HuH-7.5 (cell line): ENCODE data around the gene STRIT1.

ENCODE experiments used
- DNase-seq: peaks from one replicate; pipeline ENCODE4 v3.0.0; 2011; ENCODE audit warnings: low spot score

The STRIT1 gene

DNA sequence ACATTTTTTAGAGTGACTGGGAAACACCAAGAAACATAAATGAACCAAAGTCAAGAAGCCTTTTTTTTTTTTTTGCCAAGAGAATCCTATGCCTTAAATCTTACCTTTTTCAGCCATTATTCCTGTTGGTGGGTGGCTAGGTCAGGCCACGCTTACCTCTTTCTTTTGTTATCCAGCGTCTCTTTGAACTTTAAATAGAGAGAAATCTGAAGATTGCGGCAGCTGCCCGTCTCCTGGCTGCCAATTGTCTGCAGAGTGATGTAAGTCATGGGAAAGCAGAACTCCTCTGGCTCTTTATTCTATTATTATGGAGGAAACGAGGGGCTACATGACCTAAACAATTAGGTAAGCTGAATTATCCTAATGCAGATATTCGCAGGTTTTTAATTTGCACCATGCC is at the start of gene STRIT1:
Gene STRIT1 (minus strand): TSS at position 168 of the 400 bp plus-strand sequence.
- no peak for DNase-seq

DNA sequence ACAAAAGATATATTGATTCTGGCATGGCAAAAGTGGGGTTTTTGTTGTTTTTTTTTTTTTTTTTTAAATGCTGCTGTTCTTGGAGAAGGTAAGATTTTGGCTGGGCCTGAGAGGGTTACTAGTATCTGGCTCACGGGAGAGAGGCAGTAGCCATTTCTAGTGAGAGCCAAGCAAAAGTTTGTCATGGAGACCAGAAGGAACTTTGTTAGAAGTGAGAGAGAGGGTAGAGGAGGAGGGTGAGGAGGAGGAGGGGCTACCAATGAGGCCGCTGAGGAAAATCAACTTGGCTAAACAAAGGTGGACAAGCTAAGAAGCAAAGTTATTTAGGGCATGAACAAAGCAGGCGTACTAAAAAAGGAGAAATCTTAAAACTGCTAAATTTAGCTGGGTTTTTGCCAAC is 48.9 kb upstream of the STRIT1 start:
- DNase-seq: no peak

DNA sequence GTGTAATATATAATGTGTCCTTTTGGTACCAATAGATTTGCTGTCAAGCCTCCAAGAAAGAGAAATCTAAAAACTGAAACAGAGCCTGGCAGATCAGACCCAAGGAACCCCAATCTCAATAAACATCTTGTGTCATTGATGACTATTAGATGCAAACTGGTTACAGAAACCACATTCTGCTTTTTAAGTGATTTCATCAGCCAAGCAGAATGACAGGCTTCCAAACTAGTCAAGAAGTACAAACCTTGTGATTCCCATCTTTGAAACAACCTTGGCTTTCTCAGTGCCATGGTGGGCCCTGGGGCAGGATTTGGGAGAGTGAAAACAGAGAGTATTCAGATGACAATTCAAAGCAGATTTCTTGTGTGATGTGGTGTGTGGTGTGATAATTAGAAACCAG is 45.6 kb upstream of the STRIT1 start:
- DNase-seq: no peak

DNA sequence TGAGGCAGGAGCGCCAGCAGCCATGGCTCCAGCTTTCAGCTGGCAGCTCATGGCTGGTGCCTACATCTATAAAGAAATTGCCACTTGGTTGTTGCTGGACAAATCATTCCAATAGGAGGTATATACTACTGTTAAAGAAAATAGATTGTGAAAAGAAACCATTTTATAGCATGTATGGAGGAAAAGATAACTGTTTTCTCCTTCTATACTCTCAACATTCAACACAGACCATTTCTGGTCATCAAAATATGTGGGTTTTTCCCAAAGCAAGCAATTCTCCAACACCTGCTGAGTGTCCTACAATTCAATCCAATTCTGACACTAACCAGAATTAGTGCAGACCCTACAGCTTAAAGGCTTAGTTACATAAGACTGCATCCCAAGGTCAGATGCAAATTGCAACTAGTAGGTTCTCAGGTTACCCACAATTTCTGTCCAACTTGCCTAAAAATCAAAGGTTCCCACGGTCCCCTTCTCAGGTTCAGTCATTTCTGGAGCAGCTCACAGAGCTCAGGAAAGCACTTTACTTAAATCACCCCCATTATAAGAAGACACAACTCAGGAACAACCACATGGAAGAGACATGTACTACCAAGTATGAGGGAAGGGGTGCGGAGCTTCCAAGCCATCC is 42.4 kb upstream of the STRIT1 start:
- DNase-seq: no peak

DNA sequence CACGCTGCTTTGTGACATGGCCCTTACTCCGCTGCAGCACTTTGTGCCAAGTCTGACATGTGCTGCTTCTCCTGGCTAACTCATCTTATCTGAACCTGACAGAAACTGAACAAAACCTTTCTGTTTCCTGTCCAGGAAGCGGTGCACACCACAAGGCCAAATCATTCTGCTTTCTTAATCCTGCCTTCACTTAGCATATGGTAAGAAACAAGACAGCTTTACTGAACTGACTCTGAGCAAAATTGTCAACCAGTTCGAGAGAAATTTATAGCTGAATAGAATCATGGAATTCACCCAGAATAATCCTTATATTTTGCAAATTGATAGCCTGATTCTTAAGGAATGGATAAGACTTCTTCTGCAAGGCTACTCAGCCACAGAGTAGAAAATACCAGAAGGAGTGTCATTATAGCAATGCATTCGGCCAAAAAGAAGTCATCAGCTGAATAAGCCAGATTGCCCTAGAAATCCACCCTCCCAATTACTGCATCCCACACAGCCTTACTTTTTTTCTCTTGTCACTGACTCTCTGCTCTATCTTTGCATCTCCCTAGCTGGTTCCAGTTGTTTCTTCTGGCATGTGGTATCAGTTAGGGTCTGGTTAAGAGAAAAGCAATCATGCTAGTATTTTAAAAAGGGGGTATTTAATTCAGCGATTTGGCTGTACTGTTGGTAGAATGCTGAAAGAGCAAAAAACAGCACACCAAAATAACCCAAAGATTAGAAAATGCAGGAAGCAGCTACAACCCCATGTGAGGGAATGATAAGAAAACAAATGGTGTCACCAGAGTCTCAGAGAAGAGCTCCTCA is 41.6 kb upstream of the STRIT1 start:
- no peak for DNase-seq

DNA sequence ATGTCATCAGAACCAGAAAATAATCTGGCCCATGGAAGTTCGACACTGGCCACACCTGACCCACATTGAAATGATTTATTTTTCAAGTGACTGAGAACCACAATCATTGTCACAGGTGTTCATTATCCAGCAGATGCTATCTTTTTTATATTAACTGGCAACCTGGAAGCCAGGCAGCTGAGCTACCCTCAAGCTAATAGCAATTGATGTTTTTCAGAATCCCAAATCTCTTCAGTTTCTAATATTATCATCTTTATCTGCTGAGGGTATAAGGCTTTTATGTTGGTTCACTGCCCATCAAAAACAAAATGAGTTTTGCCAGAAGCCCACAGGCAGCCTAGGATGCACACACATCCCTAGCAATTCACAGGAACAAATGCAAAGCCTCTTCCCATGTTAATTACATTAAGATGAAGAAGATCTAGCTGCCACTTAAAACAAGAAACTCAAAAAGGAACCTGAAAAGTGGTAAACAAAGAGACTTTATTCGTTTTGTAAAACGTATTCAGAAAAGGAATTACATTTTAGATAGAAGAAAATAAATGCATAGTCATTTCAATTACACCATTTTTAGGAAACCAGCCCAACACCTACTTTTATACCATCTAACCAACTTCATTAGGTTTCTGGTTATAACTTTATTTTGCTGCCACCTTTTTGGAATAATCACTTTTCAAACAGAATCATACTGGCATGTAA is 40.9 kb upstream of the STRIT1 start:
- DNase-seq: no peak

DNA sequence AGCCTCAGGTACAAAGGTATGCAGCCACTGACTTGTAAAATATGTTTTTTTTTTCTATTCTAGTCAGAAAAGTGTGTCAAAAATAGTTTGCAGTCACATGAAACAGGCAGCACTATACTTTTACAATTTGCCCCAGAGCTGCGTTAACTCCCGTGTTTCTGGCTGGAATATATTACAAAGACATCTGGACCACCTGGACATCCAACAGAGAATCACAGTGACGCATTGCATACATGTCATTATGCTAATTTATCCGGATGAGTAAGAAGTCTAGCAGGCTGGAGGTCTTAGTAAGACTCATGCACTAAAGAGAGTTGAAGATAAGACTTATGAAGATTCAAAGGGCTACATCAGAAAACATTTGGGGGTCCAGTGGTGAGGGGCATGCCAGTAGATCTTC is 39.2 kb upstream of the STRIT1 start:
- no peak for DNase-seq

DNA sequence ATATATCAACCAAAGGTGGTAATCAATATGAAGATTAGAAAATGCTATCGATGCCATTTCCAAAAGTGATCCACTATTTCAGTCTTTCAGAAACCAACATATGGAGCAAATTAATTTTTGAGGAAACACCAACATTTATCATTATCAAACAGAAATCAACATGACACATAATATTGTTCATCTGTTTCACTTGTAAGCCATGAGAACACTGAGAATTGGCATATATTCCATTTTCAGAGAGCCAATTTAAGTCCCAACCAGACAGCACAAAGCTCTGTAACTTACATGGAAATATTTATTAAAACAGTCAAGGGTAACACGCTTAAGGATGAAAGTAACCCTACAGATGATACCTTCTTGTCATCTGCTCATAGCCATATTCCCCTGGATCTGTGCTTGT is 37.6 kb upstream of the STRIT1 start:
- no peak for DNase-seq

DNA sequence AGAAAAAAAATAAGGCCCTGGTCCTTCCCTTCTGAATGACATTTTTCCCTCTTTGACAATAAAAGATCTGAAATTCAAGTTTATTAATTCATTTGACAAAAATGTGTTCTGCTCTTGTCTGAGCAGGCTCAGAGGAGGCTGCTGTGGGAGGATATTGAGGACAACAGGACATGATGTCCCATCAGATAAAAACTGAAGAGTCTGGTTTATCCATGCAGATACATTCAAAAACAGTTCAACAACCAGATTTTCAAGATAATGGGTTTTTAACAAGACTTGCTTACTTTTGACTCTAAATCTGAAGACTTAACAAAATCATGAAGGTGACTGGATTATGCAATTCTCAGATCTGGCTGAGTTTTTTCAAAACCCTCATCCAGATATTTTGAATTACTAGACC is 36.9 kb upstream of the STRIT1 start:
- no peak for DNase-seq

DNA sequence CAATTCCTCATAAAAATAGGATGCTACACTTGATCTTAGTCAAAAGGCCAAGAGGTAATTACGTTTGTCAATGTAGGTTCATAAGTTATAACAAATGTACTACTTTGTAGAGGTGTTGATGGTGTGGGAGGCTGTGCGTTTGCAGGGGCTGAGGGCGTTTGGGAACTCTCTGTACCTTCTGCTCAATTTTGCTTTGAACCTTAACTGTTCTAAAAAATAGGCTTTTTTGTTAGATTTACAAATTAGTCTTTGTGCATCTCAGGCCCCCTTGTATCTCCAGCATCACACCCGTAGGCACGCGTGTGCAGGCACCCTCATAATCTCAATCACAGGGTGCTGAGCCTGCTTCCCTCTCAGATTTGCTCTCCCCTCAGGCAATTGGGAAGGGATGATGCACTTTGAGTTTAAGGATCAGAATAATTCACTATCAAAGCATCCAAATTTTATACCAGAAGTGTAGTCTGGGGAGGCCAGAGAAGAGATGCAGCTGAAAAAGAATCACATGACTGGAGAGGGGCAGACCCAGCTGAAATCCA is 36.1 kb upstream of the STRIT1 start:
- DNase-seq: no peak

DNA sequence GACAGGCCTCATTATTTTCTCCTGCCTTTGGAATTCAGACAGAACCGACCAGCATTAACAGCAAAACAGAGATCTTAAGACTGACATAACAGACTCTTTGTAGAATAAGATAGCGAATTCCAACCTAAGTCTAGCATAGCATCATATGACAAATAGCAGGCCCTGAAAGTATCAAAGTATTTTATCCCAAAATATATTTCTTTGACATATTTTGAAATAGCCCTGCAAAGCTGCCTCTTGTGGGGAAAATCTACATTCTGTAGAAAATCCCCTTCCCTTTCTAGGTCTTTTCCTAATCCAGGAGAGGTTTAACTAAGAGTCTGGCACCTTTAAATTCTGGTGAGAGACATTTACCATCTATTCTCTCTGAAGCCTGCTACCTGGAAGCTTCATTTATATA is 34.4 kb upstream of the STRIT1 start:
- DNase-seq: no peak

DNA sequence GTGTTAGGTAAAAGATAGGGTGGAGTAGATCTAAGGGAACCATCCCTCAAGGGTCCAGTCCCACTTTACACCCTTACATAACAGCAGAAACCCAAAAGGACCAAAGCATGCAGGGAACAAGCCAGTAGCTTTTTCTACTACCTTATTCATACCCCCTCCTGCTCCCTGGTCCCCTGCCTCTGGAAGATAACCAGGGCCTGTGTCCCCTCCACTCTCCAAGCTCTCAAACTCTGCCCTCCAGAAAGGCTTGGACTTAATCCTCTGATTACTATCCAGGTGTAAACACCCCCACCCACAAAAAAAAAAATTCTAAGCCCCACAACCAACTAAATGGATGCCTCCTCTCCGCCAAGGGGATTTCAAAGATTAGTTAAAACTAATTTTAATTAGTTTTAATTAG is 33.9 kb upstream of the STRIT1 start:
- no peak for DNase-seq

DNA sequence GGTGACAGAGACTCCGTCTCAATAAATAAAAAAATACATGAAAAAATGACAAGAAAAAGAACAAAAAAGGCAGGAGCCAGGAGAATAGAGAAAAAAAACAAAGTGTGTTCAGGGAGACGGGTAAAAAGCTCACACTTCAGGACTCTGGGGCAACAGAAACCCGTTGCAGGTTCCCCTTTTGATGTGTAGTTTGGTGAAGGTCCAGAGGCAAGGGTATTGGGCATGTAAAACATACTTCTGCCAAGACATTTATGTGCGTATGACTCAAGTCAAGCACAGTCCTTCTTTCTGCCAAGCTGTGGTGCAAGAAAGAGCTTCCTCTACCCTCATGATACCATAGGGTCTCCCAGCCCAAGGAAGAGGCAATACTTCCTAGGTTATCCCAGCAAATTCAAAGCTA is 33.4 kb upstream of the STRIT1 start:
- no peak for DNase-seq

DNA sequence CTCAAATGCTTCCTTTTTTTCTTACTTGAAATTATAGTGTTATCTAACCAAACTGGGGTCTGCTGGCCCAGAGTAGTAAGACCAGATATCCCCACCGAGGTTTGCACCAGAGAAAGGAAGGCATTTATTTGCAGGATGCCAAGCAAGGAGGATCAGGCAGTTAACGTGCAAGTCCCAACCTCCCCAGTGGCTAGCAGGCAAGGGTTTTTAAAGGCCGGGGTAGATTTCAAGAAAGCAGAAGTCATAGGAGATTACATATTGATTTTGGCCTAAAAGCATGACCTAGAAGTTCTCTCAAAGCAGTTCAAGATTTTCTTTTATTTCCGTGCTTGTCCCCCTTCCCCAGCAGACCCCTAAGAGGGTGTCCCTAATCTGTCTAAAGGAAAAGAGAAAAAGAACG is 32.8 kb upstream of the STRIT1 start:
- no peak for DNase-seq

DNA sequence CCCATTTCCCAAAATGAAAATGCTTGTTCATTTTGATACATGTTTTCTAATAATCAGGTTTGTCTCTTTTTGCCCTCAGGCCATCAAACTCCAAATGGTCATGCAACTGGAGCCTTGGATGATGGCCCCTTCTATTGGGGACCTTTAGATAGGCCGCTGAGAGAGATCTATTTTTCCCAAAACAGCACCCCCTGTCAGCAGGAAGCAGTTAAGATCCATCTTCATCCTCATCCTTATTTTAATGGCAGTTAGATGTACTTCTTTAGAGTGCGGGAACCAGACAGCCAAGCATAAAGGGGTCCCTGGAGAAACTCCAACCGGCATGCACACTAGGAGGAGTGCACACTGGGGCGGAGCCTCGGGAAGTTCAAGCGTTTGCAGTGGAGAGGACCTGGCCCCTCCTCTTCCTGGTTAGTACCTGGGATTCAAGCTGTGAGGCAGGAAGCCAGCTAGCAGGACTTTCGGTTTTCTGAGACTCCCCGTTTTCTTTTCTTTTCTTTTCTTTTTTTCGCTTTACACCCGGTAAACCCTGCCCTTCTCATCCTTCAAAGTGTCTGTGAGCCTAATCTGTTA is 31.9 kb upstream of the STRIT1 start:
- no peak for DNase-seq

DNA sequence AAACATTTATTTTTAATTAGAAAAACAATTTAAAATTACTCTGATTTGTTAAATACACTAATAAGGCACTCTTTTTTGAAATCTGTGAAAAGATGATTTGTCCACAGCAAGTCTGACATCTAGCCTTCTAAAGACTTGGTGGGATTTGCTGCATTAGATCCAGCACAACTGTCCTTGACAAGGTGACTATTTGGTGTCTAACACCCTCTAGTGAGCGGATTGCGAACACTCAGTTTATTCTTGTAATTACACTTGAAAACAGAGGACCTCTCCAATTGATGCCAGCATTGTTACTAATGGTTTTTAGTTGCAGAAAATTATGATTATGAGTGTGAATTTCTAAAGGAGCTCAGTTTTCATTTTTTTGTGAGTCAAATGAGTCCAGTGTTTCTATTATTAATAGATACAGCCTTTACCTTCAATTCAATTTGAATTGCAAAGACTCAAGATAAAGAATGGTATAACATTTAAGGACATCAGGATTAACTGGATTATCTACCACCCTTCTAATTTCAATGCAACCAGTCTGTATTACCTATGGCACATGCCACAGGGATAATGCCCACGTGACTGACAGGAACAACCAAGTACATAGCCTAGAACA is 29.7 kb upstream of the STRIT1 start:
- DNase-seq: peak; percentile 28

DNA sequence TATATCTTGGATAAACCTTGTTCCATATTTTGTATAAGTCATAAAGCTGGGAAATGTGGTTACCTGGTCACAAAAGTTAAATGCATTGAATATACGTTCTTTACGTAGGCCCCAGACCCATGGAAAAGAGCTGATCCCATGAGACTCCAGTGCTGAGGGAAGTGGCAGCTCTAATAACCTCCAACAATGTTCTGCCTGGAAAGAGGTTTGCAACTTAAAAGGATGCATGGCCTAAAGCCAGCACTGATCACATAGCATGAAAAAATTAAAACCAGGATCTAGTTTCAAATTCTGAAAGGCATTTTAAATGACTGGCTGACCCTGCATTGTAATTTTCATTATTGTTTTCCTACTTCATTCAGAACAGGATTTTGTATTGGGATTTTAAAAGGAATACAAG is 27.9 kb upstream of the STRIT1 start:
- DNase-seq: no peak

DNA sequence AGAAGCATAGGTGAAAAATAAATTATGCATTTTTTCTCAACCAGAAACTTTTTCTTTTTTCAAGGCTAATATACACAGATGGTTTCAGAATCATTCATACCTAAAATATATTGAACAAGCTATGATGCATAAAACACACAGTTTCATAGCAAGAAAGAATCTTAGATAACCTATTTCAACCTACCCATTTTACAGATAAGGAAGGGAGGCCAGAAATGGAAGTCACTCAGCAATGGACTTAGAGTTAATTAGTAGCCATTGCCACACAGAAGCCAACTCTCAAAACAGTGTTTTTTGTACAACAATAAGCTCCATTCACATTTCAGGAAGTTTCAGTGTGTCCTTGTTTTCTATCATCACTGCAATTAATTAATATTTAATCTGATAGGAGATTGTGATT is 27.5 kb upstream of the STRIT1 start:
- DNase-seq: no peak

DNA sequence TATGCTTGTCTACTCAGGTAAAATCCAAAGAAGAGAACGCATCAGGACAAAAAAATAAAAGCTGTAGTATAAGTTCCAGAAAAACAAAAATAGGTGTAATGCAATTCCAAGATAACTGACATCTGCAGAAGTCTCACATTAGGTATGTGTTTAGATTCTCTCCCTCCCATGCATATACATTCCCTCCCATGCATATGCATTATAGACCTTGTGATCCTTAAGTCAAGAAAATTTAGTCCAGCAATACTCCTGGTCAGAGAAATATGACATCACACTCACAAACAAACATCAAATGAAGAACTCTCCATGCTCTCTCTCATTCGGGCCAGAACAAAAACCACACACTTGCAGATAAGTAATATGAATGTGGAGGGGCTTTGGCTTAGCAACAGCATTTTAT is 25.3 kb upstream of the STRIT1 start:
- DNase-seq: no peak

DNA sequence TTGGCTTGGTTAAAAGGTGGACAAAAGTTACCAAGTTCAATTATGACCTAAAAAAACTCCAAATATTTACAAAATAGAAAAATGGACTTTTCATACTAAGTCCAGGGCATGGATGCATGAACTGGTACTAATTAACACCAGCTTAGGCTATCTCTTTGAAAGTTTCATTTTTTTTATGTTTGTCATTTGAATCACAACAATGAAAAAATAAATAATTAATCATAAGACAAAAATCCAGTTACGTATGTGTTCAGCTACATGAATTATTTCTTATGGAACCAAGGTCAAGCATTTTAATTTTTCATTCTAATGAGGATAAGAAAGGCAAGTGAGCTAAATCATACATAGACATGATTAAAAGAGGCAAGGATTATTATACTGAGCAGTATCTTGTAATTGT is 23.7 kb upstream of the STRIT1 start:
- no peak for DNase-seq

DNA sequence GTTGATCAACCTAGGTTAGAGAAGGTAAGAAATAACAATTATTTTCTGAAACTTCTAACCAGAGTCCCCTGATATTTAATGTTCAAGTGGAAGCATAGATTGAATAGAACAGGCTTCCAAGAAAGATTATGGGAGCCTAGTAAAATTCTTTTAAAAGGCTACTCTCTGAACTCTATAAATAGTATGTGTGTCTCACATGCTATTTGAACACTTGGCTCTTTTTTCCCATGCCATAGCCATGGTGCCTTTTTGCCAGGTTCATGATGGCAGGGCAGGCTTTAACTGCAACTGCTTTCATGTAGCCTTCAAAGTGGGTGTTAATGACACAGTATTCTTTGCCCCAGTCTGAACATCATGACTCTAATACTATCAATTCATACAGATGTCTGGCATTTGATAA is 22.9 kb upstream of the STRIT1 start:
- DNase-seq: no peak

DNA sequence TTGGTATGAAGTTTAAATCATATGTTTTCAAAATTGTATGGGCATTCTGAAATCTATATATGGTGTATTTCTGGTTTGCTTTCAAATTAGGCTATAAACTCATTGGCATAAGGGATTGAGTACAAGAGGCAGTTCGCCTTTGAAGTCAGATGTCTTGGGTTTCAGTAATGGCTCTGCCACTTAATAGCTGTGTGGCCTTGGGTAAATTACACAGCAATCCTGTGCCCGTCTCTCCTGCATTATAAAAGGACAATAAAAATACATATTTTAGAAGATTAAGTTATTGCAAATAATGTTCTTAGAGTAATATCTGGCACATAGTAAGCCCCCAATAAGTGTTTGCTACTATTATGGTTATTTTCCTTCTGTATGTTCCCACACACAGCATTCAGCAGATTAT is 20.4 kb upstream of the STRIT1 start:
- no peak for DNase-seq
